T follicular helper cell (primary cell): ENCODE measurements around the gene CEP41.
"Not testable (repeated sequence)": the region's sequence is repeated elsewhere in the genome, so short reads cannot be mapped to it uniquely, and the experiment has no call there.

ENCODE experiments used
- DNase-seq: peaks from one replicate; pipeline ENCODE4 v3.0.0-alpha.2; 2020; ENCODE audit warnings: low read depth

CEP41 gene

DNA sequence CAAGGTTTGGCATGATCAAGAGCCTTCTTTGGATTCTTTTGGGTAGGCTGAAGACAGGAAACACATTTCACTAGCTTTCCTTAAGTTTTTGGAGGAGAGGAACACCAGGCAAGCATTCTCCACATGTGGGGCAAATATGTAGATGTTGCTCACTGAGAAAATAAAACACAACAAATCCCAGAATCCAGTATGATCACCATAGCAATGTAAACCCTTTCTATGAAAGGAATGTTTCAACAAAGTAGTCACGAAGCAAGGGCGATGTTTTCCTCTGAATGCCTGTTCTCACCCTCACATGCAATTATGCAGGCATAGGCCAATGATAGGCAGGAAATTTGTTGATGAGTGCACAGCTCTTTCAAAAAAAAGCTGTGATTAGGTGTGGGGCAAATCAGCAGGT, 20.5 kb upstream of the CEP41 start:
- DNase-seq = no peak

DNA sequence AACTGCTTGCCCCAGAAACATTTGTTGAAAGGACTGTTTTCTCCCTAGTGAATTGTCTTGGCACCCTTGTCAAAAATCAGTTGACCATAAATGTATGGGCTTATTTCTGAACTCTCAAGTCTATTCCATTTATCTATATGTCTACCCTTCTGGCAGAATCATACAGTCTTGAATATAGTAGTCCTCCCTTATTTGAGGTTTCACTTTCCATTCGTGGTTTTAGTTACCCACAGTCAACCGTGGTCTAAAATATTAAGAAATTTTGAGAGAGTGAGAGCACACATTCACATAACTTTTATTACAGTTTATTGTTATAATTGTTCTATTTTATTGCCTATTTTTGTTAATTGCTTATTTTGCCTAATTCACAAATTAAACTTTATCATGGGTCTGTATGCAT, 17.4 kb upstream of the CEP41 start:
- no peak for DNase-seq

DNA sequence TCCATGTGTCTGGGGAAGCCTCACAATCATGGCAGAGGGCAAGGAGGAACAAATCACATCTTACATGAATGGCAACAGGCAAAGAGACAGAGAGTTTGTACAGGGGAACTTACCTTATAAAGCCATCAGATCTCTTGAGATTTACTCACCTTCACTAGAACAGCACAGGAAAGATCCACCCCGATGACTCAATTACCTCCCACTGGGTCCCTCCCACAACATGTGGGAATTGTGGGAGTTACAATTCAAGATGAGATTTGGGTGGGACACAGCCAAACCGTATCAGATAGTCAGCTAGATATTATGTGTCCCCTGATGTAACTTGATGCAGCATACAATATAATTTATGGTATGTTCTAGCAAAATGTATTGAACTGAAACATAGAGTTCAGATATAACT, 14.1 kb upstream of the CEP41 start:
- no peak for DNase-seq

- no peak for DNase-seq
These were observed 12.1 kb upstream of the CEP41 start for GRCh38 chr7:130452951-130453350.

DNA sequence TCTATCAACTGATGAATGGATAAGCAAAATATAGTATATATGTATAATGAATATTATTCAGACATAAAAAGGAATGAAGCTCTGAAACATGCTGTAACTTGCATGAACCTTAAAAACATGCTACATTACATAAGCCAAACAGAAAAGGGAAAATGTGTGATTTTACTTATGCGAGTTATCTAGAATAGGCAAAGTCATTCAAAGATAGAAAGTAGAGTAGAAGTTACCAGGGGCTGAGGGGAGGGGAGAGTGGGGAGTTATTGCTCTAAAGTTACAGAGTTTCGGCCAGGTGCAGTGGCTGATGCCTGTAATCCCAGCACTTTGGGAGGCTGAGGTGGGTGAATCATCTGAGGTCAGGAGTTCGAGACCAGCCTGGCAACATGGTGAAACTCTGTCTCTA, 10.5 kb upstream of the CEP41 start:
- not testable (repeated sequence) for DNase-seq

- DNase-seq = no peak
These were observed 5.4 kb upstream of the CEP41 start for GRCh38 chr7:130446259-130446658.

DNA sequence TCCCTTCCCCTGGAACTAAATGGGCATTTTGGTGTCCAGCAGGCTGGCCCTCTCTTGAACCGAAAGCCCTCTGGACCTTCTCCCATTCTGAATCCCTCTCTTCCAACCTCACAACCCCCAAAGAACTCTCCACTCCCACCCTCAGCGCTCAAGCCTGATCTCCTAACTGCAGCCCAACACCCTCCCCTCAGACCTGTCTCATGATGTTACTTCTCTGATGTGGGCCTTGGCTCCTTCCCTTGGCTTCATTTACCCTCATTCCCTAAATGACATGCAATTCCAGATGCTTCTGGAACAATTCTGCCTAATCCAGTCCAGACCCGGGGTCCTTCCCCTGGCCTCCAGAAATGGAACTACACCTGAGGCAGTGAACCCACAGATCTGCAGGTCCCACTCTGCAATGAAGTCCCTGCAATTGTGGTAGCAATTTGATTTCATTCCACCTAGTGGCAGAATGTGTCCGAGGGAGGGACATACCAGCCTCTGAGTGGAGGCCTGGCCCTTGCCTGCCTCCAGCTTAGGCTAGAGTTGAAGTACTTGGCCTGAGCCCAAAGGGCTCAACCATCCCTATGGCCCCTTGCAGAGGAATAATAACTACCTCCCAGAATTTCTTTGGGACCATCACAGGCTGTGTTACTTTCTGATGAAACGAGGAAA, 4.1 kb upstream of the CEP41 start:
- DNase-seq = no peak

DNA sequence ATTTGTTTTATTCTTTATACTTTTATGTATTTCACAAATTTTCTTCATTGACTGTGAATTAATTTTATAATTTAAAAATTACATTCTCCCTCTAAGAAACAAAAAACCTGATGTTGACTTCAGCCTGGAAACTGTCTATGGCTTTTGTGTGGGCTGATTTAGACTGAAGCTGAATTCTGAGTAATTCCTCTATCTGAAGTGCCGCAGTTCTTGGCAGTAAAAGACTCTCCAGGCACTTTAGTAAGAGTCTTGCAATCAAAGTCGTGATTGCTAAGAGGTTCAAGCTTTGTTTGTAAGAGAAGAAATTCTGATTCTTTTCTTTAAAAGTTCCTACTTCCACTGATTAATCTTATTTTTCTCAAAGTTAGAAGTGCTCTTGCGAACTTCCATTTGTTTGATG, 3.4 kb upstream of the CEP41 start:
- no peak for DNase-seq

GRCh38 chr7:130442601-130443000, 1.8 kb upstream of the CEP41 start:
- DNase-seq = no peak

DNA sequence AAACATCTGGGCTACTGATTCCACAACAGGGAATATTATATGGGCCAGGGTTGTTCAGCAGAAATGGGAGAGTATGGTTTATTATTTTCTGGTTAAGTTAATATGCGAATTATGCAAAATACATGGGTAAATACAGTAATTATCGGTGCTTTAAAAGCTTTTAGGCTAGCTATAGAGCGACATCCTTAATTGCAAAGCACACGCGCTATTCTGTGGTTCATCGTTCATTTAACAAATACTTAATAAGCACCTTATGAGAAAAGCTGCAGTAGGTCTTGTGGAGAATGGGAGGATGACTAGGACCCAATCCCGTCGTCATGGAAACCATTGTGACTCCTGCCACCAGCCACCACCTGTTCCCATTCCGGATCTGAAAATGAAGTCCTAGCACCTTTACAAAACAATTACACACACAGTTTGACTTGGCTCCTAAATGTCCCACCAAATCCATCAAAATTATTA, 623 bp upstream of the CEP41 start:
- no peak for DNase-seq

DNA sequence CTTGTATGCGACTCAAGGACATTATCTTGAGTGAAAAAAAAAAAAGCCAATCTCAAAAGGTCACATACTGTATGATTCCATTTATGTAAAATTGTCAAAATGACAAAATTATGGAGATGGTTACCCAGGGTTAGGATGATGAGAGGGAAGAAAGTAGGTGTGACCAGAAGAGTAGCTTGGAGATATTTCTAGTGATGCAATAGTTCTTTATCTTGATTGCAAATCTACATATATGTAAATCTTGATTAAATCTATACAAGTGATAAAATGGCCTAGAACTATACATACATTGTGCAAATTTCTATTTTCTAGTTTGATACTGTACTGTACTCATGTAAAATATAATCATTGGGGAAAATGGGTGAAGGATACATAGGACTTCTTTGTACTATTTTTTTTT, 4.6 kb downstream of the CEP41 start:
- DNase-seq = no peak

DNA sequence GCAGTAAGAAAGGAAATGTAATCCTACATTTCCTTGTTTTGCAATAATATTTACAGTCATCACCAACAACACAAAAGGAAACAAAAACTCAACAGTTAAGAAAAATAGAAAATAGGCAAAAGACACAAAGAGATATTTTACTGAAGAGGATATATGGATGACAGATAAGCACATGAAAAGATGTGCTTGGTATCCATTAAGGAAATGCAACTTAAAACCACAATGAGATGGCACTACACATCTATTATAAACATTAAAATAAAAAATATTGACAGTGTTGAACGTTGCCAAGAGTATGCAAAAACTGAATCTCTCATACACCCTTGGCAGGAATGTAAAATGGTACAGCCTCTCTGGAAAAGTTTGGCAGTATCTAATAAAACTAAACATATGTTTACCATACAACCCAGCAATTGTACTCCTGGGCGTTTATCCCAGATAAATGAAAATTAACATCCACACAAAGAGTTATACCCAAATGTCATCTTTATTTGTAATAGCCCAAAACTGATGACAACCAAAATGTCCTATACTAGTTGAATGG, 5.4 kb downstream of the CEP41 start:
- no peak for DNase-seq

DNA sequence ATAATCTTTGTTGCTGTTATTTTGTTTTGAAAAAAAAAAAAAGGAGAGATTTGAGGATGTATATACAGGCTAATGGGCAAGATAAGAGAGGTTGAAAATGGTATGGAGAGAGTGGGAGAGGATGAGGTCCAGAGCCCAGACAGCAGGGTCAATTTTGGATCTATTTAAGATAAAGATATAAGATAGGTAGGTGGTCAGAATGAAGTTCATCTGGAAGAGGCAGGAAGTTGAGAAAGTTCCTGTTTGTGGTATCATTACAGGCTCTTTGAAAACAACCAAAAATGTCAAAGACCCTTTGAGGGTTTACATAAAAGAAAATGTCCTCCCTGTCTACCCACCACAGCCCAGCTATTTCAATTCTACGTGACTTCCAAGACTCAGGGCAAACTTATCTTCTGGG, 7.5 kb downstream of the CEP41 start:
- no peak for DNase-seq

DNA sequence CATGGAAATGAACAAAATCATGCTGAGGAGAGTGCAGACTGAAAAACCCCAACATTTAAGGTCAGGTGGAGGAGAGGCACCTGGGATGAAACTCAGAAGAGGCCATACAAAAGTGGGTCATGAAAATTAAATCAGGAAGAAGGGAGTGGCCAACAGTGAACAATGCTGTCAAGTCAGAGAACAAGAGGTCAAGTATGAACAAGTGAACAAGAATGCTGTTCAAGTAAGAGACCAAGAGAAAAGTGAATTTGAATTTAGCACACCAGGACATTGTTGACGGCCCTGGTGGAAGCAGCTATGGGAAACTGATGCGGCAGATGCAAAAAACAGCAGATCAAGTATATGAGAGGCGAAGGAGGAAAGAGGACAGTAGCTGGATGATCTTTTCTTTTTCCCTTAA, 7.9 kb downstream of the CEP41 start:
- no peak for DNase-seq

GRCh38 chr7:130430841-130431666, 9.8 kb downstream of the CEP41 start:
- no peak for DNase-seq

GRCh38 chr7:130430115-130430514, 10.7 kb downstream of the CEP41 start:
- DNase-seq = no peak

GRCh38 chr7:130429019-130429418, 11.8 kb downstream of the CEP41 start:
- DNase-seq = no peak

- no peak for DNase-seq
These were observed 14.3 kb downstream of the CEP41 start for GRCh38 chr7:130426564-130426963.

GRCh38 chr7:130425796-130426195, 15.0 kb downstream of the CEP41 start:
- no peak for DNase-seq

- DNase-seq = no peak
These were observed 17.2 kb downstream of the CEP41 start for GRCh38 chr7:130423501-130424037.

GRCh38 chr7:130421684-130422083, 19.1 kb downstream of the CEP41 start:
- DNase-seq = no peak

DNA sequence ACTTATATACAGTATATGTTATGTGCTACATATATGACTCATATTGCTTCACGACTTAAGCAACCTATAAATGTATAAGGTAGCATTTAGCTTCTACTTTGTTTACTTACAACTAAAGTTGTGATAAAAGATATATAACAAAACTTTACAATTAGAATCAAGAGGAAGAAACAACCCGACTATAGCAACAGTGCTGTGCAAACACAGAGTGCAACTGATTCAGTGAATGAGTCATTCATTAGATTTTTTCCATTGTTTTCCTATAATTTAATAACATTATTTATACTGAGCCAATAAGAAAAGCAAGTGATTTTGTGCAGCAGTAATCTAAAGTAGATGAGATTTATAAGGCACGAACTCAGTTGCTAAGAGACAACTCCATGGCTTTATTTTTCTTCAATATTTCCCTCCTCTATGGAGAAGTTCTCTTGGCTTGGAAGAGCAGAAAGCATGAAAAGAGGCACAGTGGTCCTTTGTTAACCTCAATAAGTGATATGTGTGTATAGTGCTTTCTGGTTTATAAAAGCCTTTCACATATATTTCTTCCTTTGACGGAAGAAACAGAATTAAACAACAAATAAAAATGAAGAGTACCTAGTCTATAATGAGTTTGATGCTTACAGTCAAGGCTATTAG, 19.8 kb downstream of the CEP41 start:
- DNase-seq = no peak

DNA sequence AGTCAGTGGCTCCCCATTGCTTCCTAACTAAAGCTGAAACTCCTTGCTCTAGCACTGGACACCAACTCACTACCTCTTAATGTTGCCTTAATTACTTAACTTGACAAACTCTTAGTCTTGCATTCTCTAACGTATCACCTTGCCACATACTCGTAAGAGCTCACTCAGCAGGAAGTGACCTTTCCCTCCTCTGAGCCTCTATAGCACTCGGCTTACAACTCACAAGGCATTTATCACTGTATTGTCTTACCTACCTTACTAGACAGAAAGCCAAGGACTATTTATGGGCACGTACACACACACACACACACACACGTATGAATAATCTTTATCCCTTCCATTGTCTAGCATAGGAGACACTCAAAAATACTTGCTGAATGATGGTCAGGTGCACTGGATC, 21.2 kb downstream of the CEP41 start:
- no peak for DNase-seq
